Sigmoid colon (tissue), 7 donors: ENCODE measurements around the gene SPART. TPM values are rescaled to one million over a fixed set of nuclear protein-coding genes. Genes with fewer than 3 reads are reported as not detected.

ENCODE experiments used
- DNase-seq: peaks from one replicate; pipeline ENCODE4 v3.0.0-alpha.2; 2019
- H3K27ac ChIP-seq, 4 donors: fragments of 200-600 bp; sonication (generic); one replicate each; pipeline ENCODE4 v1.5.1; 2016 to 2019; ENCODE audit warnings: mild to moderate bottlenecking in 1 of 4
- H3K27me3 ChIP-seq, 3 donors: fragments of 200-600 bp; sonication (generic); one replicate each; pipeline ENCODE4 v1.5.1; 2019; ENCODE audit warnings: mild to moderate bottlenecking in 1 of 3
- H3K36me3 ChIP-seq, 4 donors: fragments of 200-600 bp; sonication (generic); one replicate each; pipeline ENCODE4 v1.5.1; 2016 to 2019
- H3K4me1 ChIP-seq, 4 donors: fragments of 200-600 bp; sonication (generic); one replicate each; pipeline ENCODE4 v1.5.1; 2017 to 2019
- H3K4me3 ChIP-seq, 4 donors: fragments of 200-600 bp; sonication (generic); one replicate each; pipeline ENCODE4 v1.5.1; 2017 to 2019; ENCODE audit warnings: mild to moderate bottlenecking in 2 of 4, moderate library complexity in 1 of 4
- H3K9me3 ChIP-seq, 4 donors: fragments of 200-600 bp in 3 of 4; sonication (generic) in 3 of 4; one replicate each; pipeline versions ENCODE4 v1.5.1 to v1.6.1; 2013 to 2019
- CTCF ChIP-seq, 4 experiments: fragments of 450-650 bp in 3 of 4; fragments of 200-600 bp in 1 of 4; IDR thresholded peaks; one replicate each; pipeline ENCODE4 v1.5.1; 2016 to 2019; ENCODE audit warnings: antibody characterized with exemption in 4 of 4, mild to moderate bottlenecking in 3 of 4, moderate library complexity in 2 of 4
- EP300 ChIP-seq, 4 donors: sonication (generic); formaldehyde crosslinking; IDR thresholded peaks; one replicate each; pipeline ENCODE4 v1.6.1; 2017; ENCODE audit warnings: antibody characterized with exemption in 4 of 4
- POLR2A ChIP-seq, 2 donors: fragments of 450-650 bp; IDR thresholded peaks; one replicate each; pipeline ENCODE4 v1.6.1; 2016; ENCODE audit warnings: antibody characterized with exemption in 2 of 2, mild to moderate bottlenecking in 2 of 2, moderate library complexity in 2 of 2
- POLR2AphosphoS5 ChIP-seq, 4 donors: sonication (generic); formaldehyde crosslinking; IDR thresholded peaks; one replicate each; pipeline ENCODE4 v1.6.1; 2017; ENCODE audit warnings: antibody characterized with exemption in 4 of 4
- whole genome bisulfite sequencing, 2 donors: extraction: QIAGEN DNeasy Blood & Tissue Kit; methylation state at CpG; one replicate each; pipeline ENCODE4 v1.1.7; 2013; 5-methylcytosine and 5-hydroxymethylcytosine counted together
- intact Hi-C: fragments of 100-400 bp; cut with DNase I; formaldehyde crosslinking; loops from one replicate; pipeline ENCODE4 v1.15.1; 2023
- polyA plus RNA-seq, 3 donors: library from polyadenylated mRNA; stranded (reverse); fragments of 200-250 nt; gene quantifications; one replicate each; pipeline ENCODE4 v1.2.3, GENCODE V29; 2013
- small RNA-seq, 3 donors: library from RNA; depleted of rRNA; stranded (forward); fragments of <200 nt; gene quantifications; one replicate each; pipeline ENCODE3, GENCODE V24; 2016
- total RNA-seq, 4 donors: library from RNA; depleted of rRNA; stranded (reverse); fragments of >200 nt; gene quantifications; one replicate each; pipeline ENCODE4 v1.1.0, GENCODE V29; 2016
- donor health status: healthy with polysubstance abuse.
- donor health status: Bipolar disorder and iron deficiency.
- donor health status: healthy.

SPART gene
- total and polyA plus RNA-seq, 7 donors, result 4.6 to 99.9 (median 83.2) TPM

- no peaks in the 10 kb centered on the region for H3K27me3 ChIP-seq
- no peaks in the 10 kb centered on the region for H3K9me3 ChIP-seq
- DNase-seq, result no peak
- no peaks in the 10 kb centered on the region for H3K36me3 ChIP-seq
- TF ChIP-seq POLR2AphosphoS5 (IDR thresholded peaks at IDR 0.05) (no peak), POLR2A (IDR thresholded peaks at IDR 0.05) (no peak), CTCF (IDR thresholded peaks at IDR 0.05) (no peak), EP300 (IDR thresholded peaks at IDR 0.05) (no peak)
- H3K27ac ChIP-seq, result no peak overlapping the region
- intact Hi-C loops, result no loop called here
- H3K4me3 ChIP-seq, result no peak overlapping the region
- no peaks in the 10 kb centered on the region for H3K4me1 ChIP-seq
- WGBS, 2 donors, result 83 to 85% methylated on average over 8 of the region's 8 CpGs
Measured at GRCh38 chr13:36258831-36259230, 87.4 kb downstream of the SPART start.

Small RNA genes within 50 kb of the gene (small RNA-seq; reads per million reads assigned to genes)
- 0 reads per million in 3 donors for gene RNU6-71P

Other genes starting within 250 kb of the SPART start
- gene DCLK1, start 215.0 kb downstream of the SPART start, total RNA-seq, result 10 to 100 TPM in 3 of 4 donors, 1 to 10 TPM in 1; 7.5 to 64.8 (median 27.0) TPM
- gene DCLK1, start 215.0 kb downstream of the SPART start, polyA plus RNA-seq, result 10 to 100 TPM in 1 of 3 donors, 1 to 10 TPM in 2; 1.2 to 10.2 (median 3.9) TPM
- gene SOHLH2, start 131.8 kb downstream of the SPART start, total RNA-seq, result 1 to 10 TPM in 3 of 4 donors, not detected in 1; 1.2 to 6.1 (median 1.3) TPM
- gene SOHLH2, start 131.8 kb downstream of the SPART start, polyA plus RNA-seq, result under 1 TPM in 1 of 3 donors, not detected in 2; 0.06 TPM
- gene CCDC169, start 48.6 kb downstream of the SPART start, total RNA-seq, result 10 to 100 TPM in 1 of 4 donors, 1 to 10 TPM in 3; 3.0 to 12.5 (median 3.1) TPM
- gene CCDC169, start 48.6 kb downstream of the SPART start, polyA plus RNA-seq, result under 1 TPM in 1 of 3 donors, not detected in 2; 0.42 TPM
- gene CCNA1, start 86.1 kb upstream of the SPART start, total RNA-seq, result 1 to 10 TPM in 1 of 4 donors, under 1 TPM in 3; 0.33 to 1.4 (median 0.55) TPM
- gene CCNA1, start 86.1 kb upstream of the SPART start, polyA plus RNA-seq, result under 1 TPM in 1 of 3 donors, not detected in 2; 0.54 TPM